HL-60/S4 treated with retinoic acid at 250 ng/mL for 4 days and 3 days (cell line): Measurements from ENCODE around the gene DIAPH1.

Source experiments
- in situ Hi-C: fragments of 300-500 bp; cut with MboI; formaldehyde crosslinking; loops from 2 replicates; pipeline ENCODE4 v1.7.0; 2022; ENCODE audit warnings: low sequenced_read_pairs

Gene DIAPH1

GRCh38 chr5:141565826-141566570 lies 52.8 kb downstream of the DIAPH1 start:
- in situ Hi-C loops: loop anchor here (25.0 kb wide), 1 partner anchor 379 kb away; the partner anchor contains the start of genes PCDHB10, PCDHB11, PCDHB16 and PCDHB8

GRCh38 chr5:141564216-141564692 lies 54.5 kb downstream of the DIAPH1 start:
- in situ Hi-C loops: loop anchor here (25.0 kb wide), 1 partner anchor 377 kb away; the partner anchor contains the start of genes PCDHB10, PCDHB11, PCDHB16 and PCDHB8

GRCh38 chr5:141560725-141561483 lies 57.9 kb downstream of the DIAPH1 start:
- in situ Hi-C loops: loop anchor here (25.0 kb wide), 1 partner anchor 374 kb away; the partner anchor contains the start of genes PCDHB10, PCDHB11, PCDHB16 and PCDHB8

GRCh38 chr5:141560151-141560550 lies 58.6 kb downstream of the DIAPH1 start:
- in situ Hi-C loops: loop anchor here (25.0 kb wide), 1 partner anchor 373 kb away; the partner anchor contains the start of genes PCDHB10, PCDHB11, PCDHB16 and PCDHB8

- in situ Hi-C loops: loop anchor here (25.0 kb wide), 1 partner anchor 372 kb away; the partner anchor contains the start of genes PCDHB10, PCDHB11, PCDHB16 and PCDHB8
These were observed 59.3 kb downstream of the DIAPH1 start for GRCh38 chr5:141559461-141559860.

GRCh38 chr5:141558150-141558549 lies 60.6 kb downstream of the DIAPH1 start:
- in situ Hi-C loops: loop anchor here (25.0 kb wide), 1 partner anchor 371 kb away; the partner anchor contains the start of genes PCDHB10, PCDHB11, PCDHB16 and PCDHB8

- in situ Hi-C loops: loop anchor here (25.0 kb wide), 1 partner anchor 370 kb away; the partner anchor contains the start of genes PCDHB10, PCDHB11, PCDHB16 and PCDHB8
These were observed 61.1 kb downstream of the DIAPH1 start for GRCh38 chr5:141557681-141558136.

- in situ Hi-C loops: no loop called here
These were observed 70.9 kb downstream of the DIAPH1 start for GRCh38 chr5:141547921-141548320.

GRCh38 chr5:141547488-141547887 lies 71.3 kb downstream of the DIAPH1 start:
- in situ Hi-C loops: no loop called here

GRCh38 chr5:141543053-141543452 lies 75.7 kb downstream of the DIAPH1 start:
- in situ Hi-C loops: no loop called here

GRCh38 chr5:141534492-141535213 lies 84.1 kb downstream of the DIAPH1 start:
- in situ Hi-C loops: no loop called here

- in situ Hi-C loops: no loop called here
These were observed 84.9 kb downstream of the DIAPH1 start for GRCh38 chr5:141533897-141534296.

- in situ Hi-C loops: no loop called here
These were observed 86.1 kb downstream of the DIAPH1 start for GRCh38 chr5:141532726-141533125.

GRCh38 chr5:141529873-141530272 lies 88.9 kb downstream of the DIAPH1 start:
- in situ Hi-C loops: no loop called here

- in situ Hi-C loops: no loop called here
These were observed 89.8 kb downstream of the DIAPH1 start for GRCh38 chr5:141529002-141529401.

GRCh38 chr5:141528291-141528984 lies 90.4 kb downstream of the DIAPH1 start:
- in situ Hi-C loops: no loop called here

GRCh38 chr5:141527426-141527825 lies 91.4 kb downstream of the DIAPH1 start:
- in situ Hi-C loops: no loop called here

GRCh38 chr5:141525653-141526052 lies 93.1 kb downstream of the DIAPH1 start:
- in situ Hi-C loops: no loop called here

GRCh38 chr5:141524604-141525597 lies 93.9 kb downstream of the DIAPH1 start:
- in situ Hi-C loops: no loop called here
